Measurements from ENCODE around the gene ADGRG4. TPM values are rescaled to one million over a fixed set of nuclear protein-coding genes. Genes with fewer than 3 reads are reported as not detected.

Gene ADGRG4
- polyA plus RNA-seq, 1 experiment: not detected

DNA sequence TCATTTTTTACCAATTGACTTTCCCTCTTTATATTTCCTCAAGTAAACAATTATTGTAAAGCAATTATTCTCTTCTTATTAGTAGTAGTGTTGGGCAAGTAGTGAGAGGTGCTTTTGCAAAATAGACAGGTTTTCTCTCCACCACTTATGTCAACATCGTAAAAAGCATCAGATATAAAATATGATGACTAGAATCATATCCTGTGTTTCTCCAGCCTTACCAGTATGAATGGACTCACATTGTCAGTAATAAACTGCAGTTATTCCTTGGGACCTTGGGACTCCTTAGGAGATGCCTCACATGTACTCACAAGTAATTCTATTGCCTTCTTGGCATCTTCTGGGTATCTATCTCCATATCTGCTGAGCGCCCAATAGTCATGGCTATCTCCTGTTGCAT, 146.5 kb downstream of the ADGRG4 start:
- ChIA-PET CTCF (no interaction called here), POLR2A (no interaction called here)
- Histone ChIP-seq H3K27me3 (ENCODE audit: control insufficient read depth, insufficient read depth, low read length) (no peaks in the 10 kb centered on the region), H3K4me3 (ENCODE audit: low read depth, low read length) (no peak overlapping the region), H3K27ac (ENCODE audit: low read depth, low read length) (no peak overlapping the region), H3K9me3 (ENCODE audit: control insufficient read depth, insufficient read depth, low read length) (no peaks in the 10 kb centered on the region; the same call in 1 of the 2 replicates)
- TF ChIP-seq, protein P1, sequence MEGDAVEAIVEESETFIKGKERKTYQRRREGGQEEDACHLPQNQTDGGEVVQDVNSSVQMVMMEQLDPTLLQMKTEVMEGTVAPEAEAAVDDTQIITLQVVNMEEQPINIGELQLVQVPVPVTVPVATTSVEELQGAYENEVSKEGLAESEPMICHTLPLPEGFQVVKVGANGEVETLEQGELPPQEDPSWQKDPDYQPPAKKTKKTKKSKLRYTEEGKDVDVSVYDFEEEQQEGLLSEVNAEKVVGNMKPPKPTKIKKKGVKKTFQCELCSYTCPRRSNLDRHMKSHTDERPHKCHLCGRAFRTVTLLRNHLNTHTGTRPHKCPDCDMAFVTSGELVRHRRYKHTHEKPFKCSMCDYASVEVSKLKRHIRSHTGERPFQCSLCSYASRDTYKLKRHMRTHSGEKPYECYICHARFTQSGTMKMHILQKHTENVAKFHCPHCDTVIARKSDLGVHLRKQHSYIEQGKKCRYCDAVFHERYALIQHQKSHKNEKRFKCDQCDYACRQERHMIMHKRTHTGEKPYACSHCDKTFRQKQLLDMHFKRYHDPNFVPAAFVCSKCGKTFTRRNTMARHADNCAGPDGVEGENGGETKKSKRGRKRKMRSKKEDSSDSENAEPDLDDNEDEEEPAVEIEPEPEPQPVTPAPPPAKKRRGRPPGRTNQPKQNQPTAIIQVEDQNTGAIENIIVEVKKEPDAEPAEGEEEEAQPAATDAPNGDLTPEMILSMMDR (IDR thresholded peaks at IDR 0.05; ENCODE audit: low read depth, low read length): no peak
- DNase-seq (ENCODE audit: low read depth, low spot score): no peak

DNA sequence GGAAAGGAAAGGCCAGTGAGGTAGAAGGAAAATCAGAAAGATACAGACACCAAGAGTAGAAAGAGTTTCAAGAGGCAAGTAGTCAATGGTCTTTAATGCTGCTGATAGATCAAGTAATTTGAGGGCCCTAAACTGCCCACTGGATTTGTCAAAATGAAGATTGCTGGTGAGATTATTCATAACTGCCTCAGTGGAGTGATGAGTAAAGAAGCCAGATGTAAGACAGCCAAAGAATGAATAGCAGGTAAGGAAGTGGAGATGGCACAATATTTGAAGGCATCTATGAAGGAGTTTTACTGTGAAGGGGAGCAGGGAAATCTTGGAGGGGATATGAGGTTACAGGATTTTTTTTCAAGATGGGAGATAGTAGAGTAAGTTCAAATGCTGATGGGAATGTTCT, 147.2 kb downstream of the ADGRG4 start:
- POLR2A ChIA-PET: no interaction called here
- CTCF ChIA-PET: no interaction called here
- Histone ChIP-seq H3K4me3 (ENCODE audit: low read depth, low read length) (no peak overlapping the region), H3K9me3 (ENCODE audit: control insufficient read depth, insufficient read depth, low read length) (no peaks in the 10 kb centered on the region; the same call in 1 of the 2 replicates), H3K27ac (ENCODE audit: low read depth, low read length) (no peak overlapping the region), H3K27me3 (ENCODE audit: control insufficient read depth, insufficient read depth, low read length) (no peaks in the 10 kb centered on the region)
- TF ChIP-seq, protein P1 (IDR thresholded peaks at IDR 0.05; ENCODE audit: low read depth, low read length): no peak
- DNase-seq (ENCODE audit: low read depth, low spot score): no peak

- peak; percentile 6 for DNase-seq (ENCODE audit: low read depth, low spot score)
- Histone ChIP-seq H3K4me3 (ENCODE audit: low read depth, low read length) (no peak overlapping the region), H3K27me3 (ENCODE audit: control insufficient read depth, insufficient read depth, low read length) (no peaks in the 10 kb centered on the region), H3K9me3 (ENCODE audit: control insufficient read depth, insufficient read depth, low read length) (no peaks in the 10 kb centered on the region; the same call in 1 of the 2 replicates), H3K27ac (ENCODE audit: low read depth, low read length) (no peak overlapping the region)
- POLR2A ChIA-PET: interaction anchor here (0.5 to 0.7 kb wide), 2 partner anchors 47 to 274 kb away, joined by 3 read pairs; no protein-coding TSS in a partner anchor
- TF ChIP-seq, protein P1 (IDR thresholded peaks at IDR 0.05; ENCODE audit: low read depth, low read length): no peak
- CTCF ChIA-PET: interaction anchor here (1.0 kb wide), 1 partner anchor 422 kb away, joined by 3 read pairs; no protein-coding TSS in a partner anchor
Measured at GRCh38 chrX:136450050-136450830, 149.5 kb downstream of the ADGRG4 start.

DNA sequence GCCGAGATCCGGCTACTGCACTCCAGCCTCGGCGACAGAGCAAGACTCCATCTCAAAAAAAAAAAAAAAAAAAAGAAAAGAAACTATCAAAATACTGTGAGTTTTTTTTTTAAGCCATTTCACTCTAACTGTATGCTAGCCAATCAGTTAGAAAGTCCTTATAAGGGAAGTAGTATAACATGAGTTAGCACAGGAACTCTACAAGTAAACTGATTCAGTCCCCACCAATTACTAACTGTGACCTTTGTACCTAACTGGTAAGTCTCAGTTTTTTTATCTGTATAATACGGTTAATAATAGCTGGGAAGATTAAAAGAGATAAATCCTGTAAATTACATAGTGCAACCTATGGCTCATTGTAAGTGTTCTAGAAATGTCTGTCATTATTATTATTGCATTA, 151.9 kb downstream of the ADGRG4 start:
- TF ChIP-seq, protein P1 (IDR thresholded peaks at IDR 0.05; ENCODE audit: low read depth, low read length): no peak
- Histone ChIP-seq H3K27me3 (ENCODE audit: control insufficient read depth, insufficient read depth, low read length) (no peaks in the 10 kb centered on the region), H3K4me3 (ENCODE audit: low read depth, low read length) (no peak overlapping the region), H3K9me3 (ENCODE audit: control insufficient read depth, insufficient read depth, low read length) (no peaks in the 10 kb centered on the region), H3K27ac (ENCODE audit: low read depth, low read length) (no peak overlapping the region)
- ChIA-PET POLR2A (no interaction called here), CTCF (no interaction called here)
- no peak for DNase-seq (ENCODE audit: low read depth, low spot score)

DNA sequence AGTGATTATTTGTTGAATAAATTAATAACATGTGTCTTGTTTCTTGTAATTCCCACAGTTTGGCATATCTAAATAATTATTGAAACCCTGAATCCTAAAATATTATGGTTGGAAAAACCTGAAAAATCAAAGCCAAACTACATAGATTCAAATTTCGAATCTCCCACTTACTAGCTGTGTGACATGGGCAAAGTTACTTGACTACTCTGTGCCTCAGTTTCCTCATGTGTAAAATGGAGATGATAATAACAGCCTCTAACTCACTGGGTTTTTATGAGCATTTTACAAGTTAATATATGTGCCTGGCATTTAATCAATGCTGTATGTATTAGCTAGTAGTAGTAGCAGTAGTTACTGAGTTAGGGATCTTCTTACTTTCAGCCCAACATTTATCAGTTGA, 152.4 kb downstream of the ADGRG4 start:
- TF ChIP-seq, protein P1 (IDR thresholded peaks at IDR 0.05; ENCODE audit: low read depth, low read length): no peak
- no peak for DNase-seq (ENCODE audit: low read depth, low spot score)
- Histone ChIP-seq H3K27ac (ENCODE audit: low read depth, low read length) (no peak overlapping the region), H3K27me3 (ENCODE audit: control insufficient read depth, insufficient read depth, low read length) (no peaks in the 10 kb centered on the region), H3K9me3 (ENCODE audit: control insufficient read depth, insufficient read depth, low read length) (no peaks in the 10 kb centered on the region), H3K4me3 (ENCODE audit: low read depth, low read length) (no peak overlapping the region)
- ChIA-PET POLR2A (no interaction called here), CTCF (no interaction called here)

Measured in AG04450 (cell line).